ENCODE measurements around the gene OR52M1.

- TF ChIP-seq CTCF (IDR thresholded peaks at IDR 0.05) (no peak), POLR2AphosphoS5 (IDR thresholded peaks at IDR 0.05) (no peak)
Observed at GRCh38 chr11:4527926-4528325, 17.1 kb upstream of the OR52M1 start.
